HG03060 (cell line): ENCODE results near the gene CCDC88A.
A peak's percentile ranks its signal among the peaks of the same experiment; 100 is the strongest.
"Not testable (repeated sequence)": the region's sequence is repeated elsewhere in the genome, so short reads cannot be mapped to it uniquely, and the experiment has no call there.

Experiments
- ATAC-seq: cut with Tn5 transposase; IDR thresholded peaks from one replicate; pipeline ENCODE4 v1.9.1; 2021; ENCODE audit warnings: low read depth, moderate number of reproducible peaks; ENCODE audit not compliant: unreplicated experiment

The CCDC88A gene

GRCh38 chr2:55327470-55328230, 92.0 kb downstream of the CCDC88A start:
- ATAC-seq = no peak

- no peak for ATAC-seq
These were observed 104.7 kb downstream of the CCDC88A start for GRCh38 chr2:55314985-55315384.

DNA sequence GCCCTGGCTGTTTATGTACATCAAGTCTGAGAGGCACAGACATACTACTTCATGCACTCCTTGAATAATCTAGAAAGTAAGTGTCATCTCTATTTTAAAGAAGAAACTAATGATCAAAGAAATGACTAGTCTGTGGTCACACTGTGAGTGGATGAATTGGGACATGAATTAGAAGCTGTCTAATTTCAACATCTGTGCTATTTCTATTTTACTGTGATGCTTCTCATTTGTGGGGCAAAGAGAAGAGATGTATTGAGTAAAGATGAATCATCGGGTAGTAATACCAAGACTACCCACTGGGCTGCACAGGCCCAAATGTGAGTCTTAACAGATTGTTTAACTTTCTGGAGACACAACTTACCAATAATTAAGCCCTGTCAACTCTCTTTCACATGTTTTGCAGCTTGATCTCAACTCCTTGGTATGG, 108.2 kb downstream of the CCDC88A start:
- ATAC-seq = peak; percentile 96

GRCh38 chr2:55309446-55309845, 110.2 kb downstream of the CCDC88A start:
- no peak for ATAC-seq

- ATAC-seq = peak; percentile 84
These were observed 117.4 kb downstream of the CCDC88A start for GRCh38 chr2:55302241-55302640.

- no peak for ATAC-seq
These were observed 118.4 kb downstream of the CCDC88A start for GRCh38 chr2:55301277-55301676.

DNA sequence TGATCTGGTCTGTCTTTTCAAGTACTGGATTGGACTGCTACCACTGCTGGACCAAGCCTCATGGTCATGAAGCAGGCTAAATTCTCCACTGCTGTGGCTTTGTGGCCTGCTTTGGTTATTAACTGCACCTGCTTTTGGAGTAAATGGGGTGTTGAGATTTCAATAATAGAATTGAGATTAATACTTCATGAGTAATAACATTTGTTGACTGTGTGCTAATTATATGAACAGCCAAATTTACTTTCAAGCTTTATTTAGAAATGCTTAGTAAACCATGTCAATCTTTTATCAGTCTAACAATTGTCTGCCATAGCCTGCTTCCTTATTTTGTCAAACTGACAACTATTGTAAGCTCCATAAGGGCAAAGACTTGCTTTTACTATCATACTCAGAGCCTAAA, 123.3 kb downstream of the CCDC88A start:
- peak; percentile 65 for ATAC-seq

DNA sequence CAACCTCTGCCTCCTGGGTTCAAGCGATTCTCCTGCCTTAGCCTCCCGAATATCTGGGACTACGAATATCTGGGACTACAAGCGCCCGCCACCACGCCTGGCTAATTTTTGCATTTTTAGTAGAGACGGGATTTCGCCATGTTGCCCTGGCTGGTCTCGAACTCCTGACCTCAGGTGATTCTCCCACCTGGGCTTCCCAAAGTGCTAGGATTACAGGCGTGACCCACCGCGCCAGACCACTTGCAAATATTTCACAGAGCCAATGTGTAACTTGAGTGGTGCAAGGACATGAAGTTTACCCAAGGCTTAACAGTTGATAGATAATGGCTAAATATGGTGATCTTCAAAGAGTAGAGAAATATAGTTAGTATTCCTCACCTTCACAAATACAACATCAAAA, 136.6 kb downstream of the CCDC88A start:
- no peak for ATAC-seq

- ATAC-seq = peak; percentile 86
These were observed 137.3 kb downstream of the CCDC88A start for GRCh38 chr2:55282110-55282917.

DNA sequence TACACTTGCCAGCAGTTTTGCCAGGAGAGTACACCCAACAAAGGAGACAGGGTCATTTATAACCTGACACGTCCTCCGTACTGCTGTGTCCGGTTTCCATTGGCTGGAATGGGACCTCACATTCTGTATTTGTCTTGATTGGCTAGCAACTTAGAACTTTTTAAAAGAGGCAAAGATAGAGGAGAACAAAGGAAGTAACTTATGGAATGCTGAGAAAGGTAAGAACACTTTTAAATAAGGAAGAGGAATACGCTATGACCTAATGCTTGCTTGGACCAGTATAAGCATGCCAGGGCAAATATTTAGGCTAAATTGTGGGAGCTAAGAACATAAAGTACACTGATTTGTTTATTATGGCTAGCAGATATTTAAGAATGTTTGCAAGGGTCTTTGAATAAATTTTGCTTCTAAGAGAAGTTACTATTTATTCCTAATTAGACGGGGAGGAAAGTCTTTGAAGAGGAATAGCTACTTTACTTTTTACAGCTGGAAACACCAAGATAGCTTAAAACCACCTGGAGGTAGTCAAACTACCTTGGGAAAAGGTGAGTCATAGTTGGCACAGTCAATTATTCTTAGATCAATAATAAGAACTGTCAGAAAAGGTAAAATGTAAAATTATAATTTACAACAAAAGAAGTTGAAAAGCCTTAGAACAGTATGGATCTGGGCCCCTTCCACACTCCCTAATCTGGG, 138.7 kb downstream of the CCDC88A start:
- not testable (repeated sequence) for ATAC-seq

DNA sequence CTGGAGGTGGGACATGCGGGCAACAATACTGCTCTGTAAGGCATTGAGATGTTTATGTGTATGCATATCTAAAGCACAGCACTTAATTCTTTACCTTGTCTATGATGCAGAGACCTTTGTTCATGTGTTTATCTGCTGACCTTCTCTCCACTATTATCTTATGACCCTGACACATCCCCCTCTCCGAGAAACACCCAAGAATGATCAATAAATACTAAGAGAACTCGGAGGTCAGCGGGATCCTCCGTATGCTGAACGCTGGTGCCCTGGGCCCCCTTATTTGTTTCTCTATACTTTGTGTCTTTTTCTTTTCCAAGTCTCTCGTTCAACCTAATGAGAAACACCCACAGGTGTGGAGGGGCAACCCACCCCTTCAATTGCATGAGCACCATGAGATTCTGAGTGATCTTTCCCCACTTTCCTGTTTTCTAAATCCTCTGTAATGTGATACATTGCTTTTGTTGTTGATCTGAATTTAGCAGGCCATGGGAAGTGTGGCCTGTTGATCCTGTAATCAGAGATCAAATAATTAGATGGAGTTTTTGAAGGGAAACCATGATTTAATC, 139.7 kb downstream of the CCDC88A start:
- not testable (repeated sequence) for ATAC-seq

GRCh38 chr2:55279214-55279835, 140.3 kb downstream of the CCDC88A start:
- not testable (repeated sequence) for ATAC-seq

DNA sequence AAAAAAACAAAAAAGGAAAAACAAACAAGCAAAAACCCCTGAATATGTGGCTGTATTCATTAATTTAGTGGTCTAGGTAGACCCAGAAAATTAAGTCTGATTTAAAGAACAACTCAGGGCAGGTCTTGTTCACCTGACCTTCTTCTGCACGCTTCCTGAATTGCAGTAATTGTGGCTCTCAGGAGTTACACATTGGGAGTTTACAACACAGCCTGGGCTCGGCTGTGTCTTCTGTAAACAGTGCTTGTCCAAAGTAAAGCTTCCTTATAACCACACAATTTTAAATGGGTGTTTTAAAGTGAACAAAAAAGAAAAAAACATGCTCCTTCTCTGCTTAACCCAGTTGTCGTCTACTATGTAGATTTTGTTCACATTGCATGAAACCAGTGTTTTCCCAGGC, 142.3 kb downstream of the CCDC88A start:
- no peak for ATAC-seq

GRCh38 chr2:55274346-55274745, 145.3 kb downstream of the CCDC88A start:
- not testable (repeated sequence) for ATAC-seq

- ATAC-seq = no peak
These were observed 150.0 kb downstream of the CCDC88A start for GRCh38 chr2:55269645-55269990.

DNA sequence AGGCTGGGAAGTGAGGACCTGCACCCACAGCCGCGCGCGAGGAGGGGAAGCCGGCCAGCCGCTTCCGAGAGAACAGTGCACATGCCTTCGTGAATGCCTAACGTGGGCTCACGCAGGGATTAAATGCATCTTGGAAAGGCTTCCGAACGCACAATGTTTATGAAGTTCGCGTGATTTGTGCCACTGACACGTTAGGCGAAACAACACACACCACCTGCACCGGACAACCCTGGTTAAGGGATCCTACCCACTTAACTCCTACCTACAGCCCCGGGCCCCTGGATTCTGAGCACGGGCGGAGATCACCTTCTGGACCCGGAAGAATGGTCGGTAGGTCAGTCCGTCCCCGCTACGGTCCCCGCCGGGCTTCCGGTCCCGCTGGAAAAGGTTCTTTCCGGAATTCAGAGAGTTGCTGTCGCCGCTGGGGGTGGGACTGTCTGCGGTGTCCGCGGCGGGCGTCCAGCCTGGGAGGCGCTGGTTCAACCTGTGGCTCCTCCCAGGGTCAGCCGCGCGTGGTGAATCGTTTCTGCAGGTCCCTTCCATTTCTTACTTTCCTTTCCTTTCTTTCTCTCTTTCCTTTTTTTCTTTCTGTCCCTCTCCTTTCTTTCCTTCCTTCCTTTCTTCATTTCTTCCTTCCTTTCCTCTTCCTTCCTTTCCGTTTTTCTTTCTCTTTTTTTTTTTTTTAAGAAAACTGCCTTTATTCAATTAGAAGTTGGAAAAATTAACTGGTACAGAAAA, 150.6 kb downstream of the CCDC88A start, which contains the start of gene MTIF2:
MTIF2 (minus strand) TSS at position 325 of the 738 bp plus-strand sequence. CDS start 5,373 bp downstream, outside the sequence.
- peak; percentile 93 for ATAC-seq

GRCh38 chr2:55268288-55268906, 151.3 kb downstream of the CCDC88A start:
- no peak for ATAC-seq

- ATAC-seq = not testable (repeated sequence)
These were observed 160.1 kb downstream of the CCDC88A start for GRCh38 chr2:55259586-55259985.

GRCh38 chr2:55252832-55253231, 166.8 kb downstream of the CCDC88A start:
- no peak for ATAC-seq
